Duodenal mucosa (tissue), 2 donors: ENCODE measurements around the gene NRF1.
"Not testable (repeated sequence)": the region's sequence is repeated elsewhere in the genome, so short reads cannot be mapped to it uniquely, and the experiment has no call there.

Source experiments
- H3K27ac ChIP-seq: one replicate; pipeline ENCODE4 v1.7.0; 2013; ENCODE audit warnings: low read depth, low read length
- H3K27me3 ChIP-seq, 2 donors: one replicate each; pipeline ENCODE4 v1.7.0; 2013; ENCODE audit warnings: low read length in 2 of 2, control low read depth in 1 of 2; ENCODE audit not compliant: insufficient read depth in 2 of 2, control insufficient read depth in 1 of 2
- H3K36me3 ChIP-seq, 2 donors: one replicate each; pipeline ENCODE4 v1.7.0; 2013; ENCODE audit warnings: low read length in 2 of 2, control low read depth in 1 of 2; ENCODE audit not compliant: insufficient read depth in 2 of 2, control insufficient read depth in 1 of 2
- H3K4me1 ChIP-seq, 2 donors: one replicate each; pipeline ENCODE4 v1.7.0; 2013; ENCODE audit warnings: low read length in 2 of 2, control low read depth in 1 of 2; ENCODE audit not compliant: insufficient read depth in 2 of 2, control insufficient read depth in 1 of 2
- H3K4me3 ChIP-seq, 2 donors: one replicate each; pipeline ENCODE4 v1.7.0; 2013; ENCODE audit warnings: low read length in 2 of 2, low read depth in 1 of 2
- H3K9ac ChIP-seq, 2 donors: one replicate each; pipeline ENCODE4 v1.7.0; 2013; ENCODE audit warnings: low read length in 2 of 2, low read depth in 1 of 2
- H3K9me3 ChIP-seq, 2 donors: one replicate each; pipeline ENCODE4 v1.7.0; 2013; ENCODE audit warnings: low read length in 2 of 2, control low read depth in 1 of 2; ENCODE audit not compliant: control insufficient read depth in 1 of 2

The NRF1 gene

GRCh38 chr7:129644634-129645230 is 33.2 kb downstream of the NRF1 start:
- no peaks in the 10 kb centered on the region for H3K4me1 ChIP-seq
- H3K27ac ChIP-seq = no peak overlapping the region
- H3K4me3 ChIP-seq = no peak overlapping the region
- no peaks in the 10 kb centered on the region for H3K36me3 ChIP-seq
- no peaks in the 10 kb centered on the region for H3K27me3 ChIP-seq
- H3K9me3 ChIP-seq = no peaks in the 10 kb centered on the region
- H3K9ac ChIP-seq = no peak overlapping the region

DNA sequence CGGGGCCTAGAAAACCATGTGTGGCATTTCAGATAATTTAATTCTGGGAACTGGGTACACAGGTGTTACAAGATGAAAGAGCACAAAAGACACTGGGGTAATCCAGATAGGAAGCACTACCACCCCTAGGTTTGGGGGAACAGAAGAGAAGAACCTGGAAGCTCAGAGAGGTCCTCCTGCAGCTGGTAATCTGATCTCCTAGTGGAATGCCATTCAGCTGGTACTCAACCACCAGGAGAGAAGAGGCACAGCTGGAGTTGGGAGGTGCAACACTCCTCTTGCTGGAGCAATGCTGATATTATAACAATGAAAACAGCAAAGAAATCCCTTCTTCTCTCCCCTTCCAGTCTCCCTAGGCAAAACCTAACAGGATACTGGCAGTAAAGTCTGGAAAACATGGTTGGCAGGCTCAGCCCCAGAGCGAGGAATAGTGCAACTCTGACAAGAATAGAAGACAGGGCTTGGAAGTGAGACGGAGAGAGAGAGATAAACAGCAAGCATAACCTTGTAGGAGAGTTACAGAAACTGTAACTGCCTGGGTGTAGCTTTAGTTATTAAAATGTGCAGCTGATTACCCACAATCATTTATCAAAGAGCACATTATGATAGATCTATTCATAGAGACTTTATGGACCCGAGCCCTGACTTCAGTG is 35.0 kb downstream of the NRF1 start:
- H3K4me1 ChIP-seq = no peaks in the 10 kb centered on the region
- H3K4me3 ChIP-seq = no peak overlapping the region
- no peak overlapping the region for H3K9ac ChIP-seq
- no peak overlapping the region for H3K27ac ChIP-seq
- H3K27me3 ChIP-seq = no peaks in the 10 kb centered on the region
- no peaks in the 10 kb centered on the region for H3K36me3 ChIP-seq
- H3K9me3 ChIP-seq = no peaks in the 10 kb centered on the region

DNA sequence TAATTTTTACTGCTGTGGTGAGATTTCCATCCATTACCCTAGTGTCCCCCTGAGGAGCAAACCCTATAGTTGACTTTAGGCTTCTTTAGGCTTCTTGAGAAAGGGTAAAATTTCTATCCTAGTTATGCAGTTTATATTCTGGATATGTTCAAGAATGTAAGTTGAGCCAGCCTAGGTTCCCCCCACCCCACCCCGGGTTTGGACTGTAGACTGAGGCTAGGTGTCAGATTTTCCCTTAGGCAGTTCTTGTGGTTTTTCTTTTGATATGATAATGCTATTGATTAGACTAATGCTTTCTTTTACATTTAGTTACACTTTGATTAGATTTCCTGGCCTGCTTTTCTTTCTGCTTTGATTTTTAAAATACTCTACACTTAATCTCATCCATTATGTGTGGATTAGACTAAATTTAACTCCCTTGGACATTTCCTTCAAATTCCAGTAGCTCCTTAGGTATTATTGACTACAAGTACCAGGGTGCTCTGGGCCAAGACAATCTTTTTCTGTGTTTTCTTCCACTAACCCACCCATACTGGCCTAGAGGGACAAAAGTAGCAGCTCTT is 37.7 kb downstream of the NRF1 start:
- Histone ChIP-seq H3K36me3 (no peaks in the 10 kb centered on the region), H3K4me1 (no peaks in the 10 kb centered on the region), H3K9ac (no peak overlapping the region), H3K27ac (no peak overlapping the region), H3K27me3 (no peaks in the 10 kb centered on the region), H3K4me3 (no peak overlapping the region), H3K9me3 (no peaks in the 10 kb centered on the region)

DNA sequence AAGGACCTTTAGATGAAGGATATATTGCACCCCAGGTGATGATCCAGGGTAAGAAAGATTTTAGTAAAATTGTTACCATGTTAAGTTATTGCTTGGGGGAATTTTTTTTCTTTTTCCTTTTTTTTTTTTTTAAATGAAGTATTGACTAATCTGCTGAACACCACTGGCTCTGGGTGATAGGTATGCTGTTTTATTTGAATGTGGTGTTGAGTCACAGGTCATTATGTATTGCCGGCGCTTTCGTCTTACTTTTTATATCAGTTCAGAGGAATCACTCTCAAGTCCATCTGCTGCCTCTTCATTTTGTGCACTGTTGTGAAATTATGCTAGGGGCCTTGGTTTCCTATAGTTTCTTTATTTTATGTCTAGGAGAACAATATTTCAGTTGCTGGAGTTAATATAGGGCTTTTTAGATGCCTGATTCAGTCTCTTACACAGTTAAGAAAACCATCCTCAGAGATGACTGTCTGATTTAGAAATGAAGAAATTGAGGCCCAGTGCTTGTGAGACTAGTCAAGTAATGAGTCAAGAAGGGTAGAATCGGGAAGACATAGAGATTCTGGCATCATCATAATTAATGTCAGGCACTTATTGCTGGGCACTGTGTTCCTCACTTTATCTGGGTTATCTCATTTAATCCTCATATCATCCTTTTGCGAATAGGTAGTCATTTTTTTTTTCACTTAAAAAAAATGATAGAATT is 38.7 kb downstream of the NRF1 start:
- Histone ChIP-seq H3K9me3 (no peaks in the 10 kb centered on the region), H3K4me3 (no peak overlapping the region), H3K27ac (no peak overlapping the region), H3K36me3 (no peaks in the 10 kb centered on the region), H3K4me1 (no peaks in the 10 kb centered on the region), H3K9ac (no peak overlapping the region), H3K27me3 (no peaks in the 10 kb centered on the region)

- H3K27ac ChIP-seq = no peak overlapping the region
- peaks cover 4 to 11% of the 10 kb centered on the region in 2 donors for H3K36me3 ChIP-seq
- H3K27me3 ChIP-seq = no peaks in the 10 kb centered on the region
- H3K9me3 ChIP-seq = no peaks in the 10 kb centered on the region
- H3K4me1 ChIP-seq = no peaks in the 10 kb centered on the region
- H3K4me3 ChIP-seq = no peak overlapping the region
- H3K9ac ChIP-seq = no peak overlapping the region
Observed at GRCh38 chr7:129652914-129653313, 41.4 kb downstream of the NRF1 start.

- Histone ChIP-seq H3K4me1 (no peaks in the 10 kb centered on the region), H3K9ac (no peak overlapping the region), H3K27me3 (no peaks in the 10 kb centered on the region), H3K27ac (no peak overlapping the region), H3K36me3 (peaks cover 16 to 34% of the 10 kb centered on the region in 2 donors), H3K4me3 (no peak overlapping the region), H3K9me3 (peaks cover 0 to 4% of the 10 kb centered on the region in 2 donors)
Observed at GRCh38 chr7:129655811-129656210, 44.3 kb downstream of the NRF1 start.

GRCh38 chr7:129657363-129657762 is 45.8 kb downstream of the NRF1 start:
- Histone ChIP-seq H3K9me3 (peaks cover 0 to 17% of the 10 kb centered on the region in 2 donors), H3K36me3 (peaks cover 21 to 44% of the 10 kb centered on the region in 2 donors), H3K27me3 (no peaks in the 10 kb centered on the region), H3K4me1 (no peaks in the 10 kb centered on the region), H3K27ac (no peak overlapping the region), H3K4me3 (no peak overlapping the region), H3K9ac (no peak overlapping the region)

DNA sequence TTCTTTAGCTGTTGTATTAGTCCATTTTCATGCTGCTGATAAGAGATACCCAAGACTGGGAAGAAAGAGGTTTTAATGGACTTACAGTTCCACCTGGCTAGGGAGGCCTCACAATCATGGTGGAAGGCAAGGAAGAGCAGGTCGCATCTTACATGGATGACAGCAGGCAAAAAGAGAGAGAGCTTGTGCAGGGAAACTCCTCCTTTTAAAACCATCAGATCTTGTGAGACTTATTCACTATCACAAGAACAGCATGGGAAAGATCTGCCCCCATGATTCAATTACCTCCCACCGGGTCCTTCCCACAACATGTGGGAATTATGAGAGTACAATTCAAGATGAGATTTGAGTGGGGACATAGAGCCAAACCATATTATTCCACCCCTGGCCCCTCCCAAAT is 48.4 kb downstream of the NRF1 start:
- peaks cover 21 to 44% of the 10 kb centered on the region in 2 donors for H3K36me3 ChIP-seq
- not testable (repeated sequence) for H3K4me1 ChIP-seq, H3K4me3 ChIP-seq, H3K9ac ChIP-seq, H3K27ac ChIP-seq, H3K27me3 ChIP-seq
- peaks cover 0 to 17% of the 10 kb centered on the region in 2 donors for H3K9me3 ChIP-seq

- H3K9ac ChIP-seq = no peak overlapping the region
- H3K4me3 ChIP-seq = no peak overlapping the region
- H3K9me3 ChIP-seq = peaks cover 0 to 17% of the 10 kb centered on the region in 2 donors
- H3K27ac ChIP-seq = no peak overlapping the region
- no peaks in the 10 kb centered on the region for H3K27me3 ChIP-seq
- no peaks in the 10 kb centered on the region for H3K4me1 ChIP-seq
- peaks cover 21 to 44% of the 10 kb centered on the region in 2 donors for H3K36me3 ChIP-seq
Observed at GRCh38 chr7:129661645-129662182, 50.2 kb downstream of the NRF1 start.

DNA sequence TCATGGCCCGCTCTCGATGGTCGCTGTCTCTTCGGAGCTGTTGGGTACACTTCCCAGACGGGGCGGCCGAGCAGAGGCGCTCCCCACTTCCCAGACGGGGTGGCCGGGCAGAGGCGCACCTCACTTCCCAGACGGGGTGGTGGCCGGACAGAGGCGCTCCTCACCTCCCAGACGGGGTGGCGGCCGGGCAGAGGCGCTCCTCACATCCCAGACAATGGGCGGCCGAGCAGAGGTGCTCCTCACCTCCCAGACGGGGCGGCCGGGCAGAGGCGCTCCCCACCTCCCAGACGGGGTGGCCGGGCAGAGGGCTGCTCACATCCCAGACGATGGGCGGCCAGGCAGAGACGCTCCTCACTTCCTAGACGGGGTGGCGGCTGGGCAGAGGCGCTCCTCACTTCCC is 51.7 kb downstream of the NRF1 start:
- H3K9ac ChIP-seq, H3K27ac ChIP-seq, H3K4me3 ChIP-seq, H3K4me1 ChIP-seq, H3K27me3 ChIP-seq: not testable (repeated sequence)
- H3K9me3 ChIP-seq = peaks cover 0 to 17% of the 10 kb centered on the region in 2 donors
- peaks cover 14 to 29% of the 10 kb centered on the region in 2 donors for H3K36me3 ChIP-seq
